ENCODE results near the gene CHST11.
"Not testable (repeated sequence)": the region's sequence is repeated elsewhere in the genome, so short reads cannot be mapped to it uniquely, and the experiment has no call there.

CHST11 gene

DNA sequence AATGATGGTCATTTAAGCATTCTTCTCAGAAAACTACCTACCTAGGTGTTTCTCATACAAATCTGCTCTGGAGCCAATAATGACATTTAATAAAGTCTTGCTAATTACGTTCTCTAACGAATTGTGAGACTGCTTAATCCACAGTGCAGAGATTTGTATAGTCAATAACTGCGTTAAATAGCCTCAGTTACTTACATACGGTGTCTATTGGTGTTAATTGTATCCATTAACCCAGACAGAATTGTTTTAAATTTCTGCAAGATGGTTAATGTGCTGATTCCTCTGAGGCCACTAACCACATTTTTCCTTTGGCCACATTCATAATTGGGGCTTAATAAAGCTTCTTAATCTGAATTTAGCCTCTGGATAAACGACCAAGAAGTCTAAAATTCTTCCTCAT lies 329.6 kb downstream of the CHST11 start:
- no peak for DNase-seq
- in situ Hi-C loops (cut with HindIII; ENCODE audit: low pct_ligation_motif_present, low pct_unique_long_range_greater_than_20kb, low sequenced_read_pairs): no loop called here

DNA sequence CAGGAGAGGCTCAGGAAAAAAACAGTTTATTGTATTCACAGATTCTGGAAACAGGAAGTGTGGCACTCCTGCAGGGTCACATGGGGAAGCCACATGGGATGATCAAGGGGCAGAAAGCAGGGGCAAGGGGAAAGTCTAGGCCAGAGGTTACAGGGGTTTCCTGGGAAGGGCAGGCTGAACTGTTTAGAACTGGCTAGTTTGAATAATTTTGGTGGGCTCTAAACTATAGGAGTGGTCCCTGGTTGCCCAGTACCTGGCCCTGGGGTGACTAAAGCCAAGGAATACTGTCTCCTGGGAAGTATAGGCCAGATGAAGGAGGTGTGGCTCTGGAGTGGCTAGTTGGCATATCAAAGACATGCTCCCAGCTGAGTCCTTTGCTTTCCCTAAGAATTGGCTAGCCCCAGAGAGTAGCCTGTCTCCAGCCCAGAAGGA lies 332.1 kb downstream of the CHST11 start:
- in situ Hi-C loops (cut with HindIII; ENCODE audit: low pct_ligation_motif_present, low pct_unique_long_range_greater_than_20kb, low sequenced_read_pairs): no loop called here
- DNase-seq: no peak

DNA sequence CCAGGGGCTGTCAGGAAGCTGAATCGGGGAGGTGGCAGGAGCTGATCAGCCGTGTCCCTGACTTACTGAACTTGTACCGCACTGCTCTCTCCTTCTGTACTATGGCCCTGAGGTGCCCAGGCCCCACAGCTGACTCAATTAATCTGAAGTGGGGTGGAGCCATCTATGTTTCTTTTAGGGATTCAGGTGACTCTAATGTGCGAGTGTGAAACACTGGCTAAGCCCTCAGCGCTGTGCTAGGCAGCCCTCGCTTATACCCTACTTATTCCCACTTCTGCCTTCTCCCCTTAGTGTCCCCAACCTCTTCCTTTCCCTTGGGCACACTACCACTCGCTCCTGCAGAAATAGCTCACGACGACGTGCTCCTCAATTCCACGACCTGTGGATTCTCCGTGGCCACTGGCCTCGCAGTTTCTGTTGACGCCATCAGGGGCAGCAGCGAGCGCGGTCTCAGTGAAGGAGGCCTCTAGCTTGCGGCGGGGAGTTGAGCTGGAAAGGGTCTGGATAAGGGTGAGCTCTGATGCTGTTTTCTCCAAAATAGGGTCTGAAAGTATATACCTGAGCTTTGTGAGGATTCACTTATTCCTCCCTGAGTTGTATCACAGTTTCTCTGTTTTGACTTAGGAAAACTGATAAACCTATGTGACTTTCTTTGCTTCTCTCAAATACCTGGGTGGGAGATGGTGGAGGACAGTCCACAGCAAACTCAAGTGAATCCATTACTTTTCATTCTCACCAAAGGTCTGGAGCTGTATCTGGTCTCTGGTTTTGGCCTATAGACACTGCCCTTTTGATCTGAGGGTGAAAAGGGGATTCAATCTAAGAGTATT lies 333.8 kb downstream of the CHST11 start:
- in situ Hi-C loops (cut with HindIII; ENCODE audit: low pct_ligation_motif_present, low pct_unique_long_range_greater_than_20kb, low sequenced_read_pairs): no loop called here
- DNase-seq: peak; percentile 45

DNA sequence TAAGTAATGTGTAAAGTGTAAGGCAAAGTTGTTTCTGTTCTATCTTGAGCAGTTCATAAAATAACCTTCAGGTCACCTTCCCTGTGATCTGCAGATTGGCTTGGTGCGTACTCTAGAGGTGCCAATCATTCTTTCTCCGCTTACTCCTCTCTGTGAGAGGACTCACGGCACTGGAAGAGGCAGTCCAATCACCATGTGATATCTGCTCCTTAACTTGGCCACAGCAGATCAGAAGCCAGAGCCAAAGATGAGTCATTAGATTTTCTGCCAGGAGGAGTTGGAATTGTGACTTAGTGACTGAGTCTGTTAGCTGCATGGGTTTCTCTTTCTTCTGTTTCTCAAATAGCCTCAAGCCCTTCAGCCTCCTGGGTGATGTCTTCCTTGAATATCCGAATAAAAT lies 335.8 kb downstream of the CHST11 start:
- peak; percentile 87 for DNase-seq
- in situ Hi-C loops (cut with HindIII; ENCODE audit: low pct_ligation_motif_present, low pct_unique_long_range_greater_than_20kb, low sequenced_read_pairs): no loop called here

DNA sequence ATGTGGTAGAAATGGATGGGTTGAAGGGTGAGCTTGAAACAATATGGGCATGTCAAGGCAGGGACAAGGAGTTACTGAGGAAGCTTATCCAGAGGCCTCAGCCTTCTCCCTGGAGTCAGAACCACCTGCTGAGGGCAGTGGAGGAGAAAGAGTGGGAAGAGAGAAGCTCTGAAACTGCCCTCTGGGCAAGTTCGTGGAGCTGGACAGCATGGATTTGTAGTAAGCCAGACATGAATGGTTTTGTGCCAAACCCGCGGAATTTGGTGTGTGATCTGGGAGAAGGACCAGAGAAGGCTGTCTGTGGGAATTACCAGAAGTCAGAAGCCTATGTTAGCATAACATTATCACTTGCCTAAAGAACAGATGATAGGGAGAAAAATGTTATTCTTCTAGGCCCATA lies 336.5 kb downstream of the CHST11 start:
- in situ Hi-C loops (cut with HindIII; ENCODE audit: low pct_ligation_motif_present, low pct_unique_long_range_greater_than_20kb, low sequenced_read_pairs): no loop called here
- peak; percentile 11 for DNase-seq

DNA sequence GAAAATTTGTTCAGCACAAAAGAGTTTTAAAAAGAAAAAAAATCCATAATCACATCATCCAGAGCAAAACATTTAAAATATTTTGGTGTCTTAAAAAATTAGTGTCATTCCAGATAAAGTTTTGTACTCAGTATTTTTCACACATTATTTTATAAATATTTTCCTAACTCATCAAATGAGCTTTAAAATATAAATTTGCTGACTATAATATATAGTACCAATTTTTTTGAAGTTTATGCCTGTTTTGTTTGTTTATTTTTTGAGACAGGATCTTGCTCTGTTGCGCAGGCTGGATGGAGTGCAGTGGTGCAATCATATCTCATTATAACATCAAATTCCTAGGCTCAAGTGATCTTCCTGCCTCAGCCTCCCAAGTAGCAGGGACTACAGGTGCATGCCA lies 337.2 kb downstream of the CHST11 start:
- DNase-seq: no peak
- in situ Hi-C loops (cut with HindIII; ENCODE audit: low pct_ligation_motif_present, low pct_unique_long_range_greater_than_20kb, low sequenced_read_pairs): no loop called here

DNA sequence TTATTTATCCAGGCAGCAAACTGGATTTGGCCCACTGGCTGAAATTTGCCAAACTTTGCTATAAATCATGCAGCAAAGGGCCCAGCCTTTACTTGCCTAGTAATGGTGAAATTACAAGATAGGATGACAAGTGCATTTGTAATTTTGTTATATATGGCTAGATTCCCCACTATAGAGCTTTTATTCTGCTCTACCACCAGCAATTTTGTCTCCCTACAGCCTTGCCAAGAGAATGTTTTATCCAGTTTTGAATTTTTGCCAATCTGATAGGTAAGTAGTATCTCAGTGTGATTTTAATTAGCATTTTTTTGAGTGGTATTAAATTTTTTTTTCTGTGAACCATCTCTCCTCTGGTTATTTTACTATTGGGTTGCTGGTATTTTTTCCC lies 339.7 kb downstream of the CHST11 start:
- in situ Hi-C loops (cut with HindIII; ENCODE audit: low pct_ligation_motif_present, low pct_unique_long_range_greater_than_20kb, low sequenced_read_pairs): no loop called here
- DNase-seq: no peak

DNA sequence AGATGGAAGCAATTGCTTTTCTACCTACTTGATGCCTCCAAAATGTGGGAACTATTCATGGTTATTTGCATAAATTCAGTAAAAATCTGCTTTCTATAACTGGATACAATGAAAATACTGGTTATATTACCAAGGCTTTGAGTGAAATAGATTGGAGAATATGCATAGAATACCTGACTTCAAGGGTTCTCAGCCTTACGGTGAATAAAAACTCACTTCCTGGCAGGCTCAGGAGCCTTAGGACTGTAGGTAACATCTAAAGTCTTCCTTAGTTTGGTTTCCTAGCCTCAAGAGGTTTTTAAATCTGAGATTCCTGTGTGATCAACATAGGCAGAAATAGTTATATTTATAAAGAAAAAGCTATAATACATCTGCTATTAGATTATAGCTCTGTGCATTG lies 342.7 kb downstream of the CHST11 start:
- no peak for DNase-seq
- in situ Hi-C loops (cut with HindIII; ENCODE audit: low pct_ligation_motif_present, low pct_unique_long_range_greater_than_20kb, low sequenced_read_pairs): no loop called here

DNA sequence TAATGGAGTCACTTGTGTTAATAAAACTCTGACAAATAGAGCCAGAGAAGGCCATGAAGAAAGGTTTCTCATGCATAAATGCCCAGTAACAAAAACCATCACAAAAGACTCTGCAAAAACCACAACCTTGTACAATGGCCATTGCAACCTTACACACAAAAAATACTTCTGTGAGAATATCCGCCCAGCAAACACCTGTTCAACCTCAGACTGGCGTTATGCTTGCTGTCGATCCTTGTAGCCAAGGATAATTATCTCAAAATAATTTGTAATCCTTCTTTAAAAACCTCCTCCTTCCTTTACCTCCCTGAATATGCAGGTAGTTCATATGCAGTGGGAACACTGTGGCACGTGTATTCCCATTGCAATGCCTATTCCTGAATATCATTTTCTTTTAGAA lies 344.3 kb downstream of the CHST11 start:
- in situ Hi-C loops (cut with HindIII; ENCODE audit: low pct_ligation_motif_present, low pct_unique_long_range_greater_than_20kb, low sequenced_read_pairs): no loop called here
- no peak for DNase-seq

DNA sequence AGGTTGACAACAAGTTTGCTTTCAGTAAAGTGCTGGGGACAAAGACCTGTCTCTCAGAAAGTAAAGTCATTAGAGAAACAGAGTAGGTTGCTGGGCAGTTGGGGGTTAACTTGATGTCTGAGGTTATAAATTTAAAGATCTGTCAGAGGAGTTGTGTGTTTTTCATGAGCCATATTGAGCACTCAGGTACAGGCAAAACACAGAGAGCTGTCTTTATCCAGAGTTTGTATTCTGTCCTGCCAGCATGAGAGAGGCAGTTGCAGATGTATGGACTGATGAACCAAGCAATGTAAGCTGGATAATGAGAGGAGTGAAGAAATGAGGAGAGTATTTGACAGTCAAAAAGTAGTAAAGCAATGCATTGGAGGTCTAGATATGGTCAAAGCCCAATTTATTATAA lies 344.7 kb downstream of the CHST11 start:
- in situ Hi-C loops (cut with HindIII; ENCODE audit: low pct_ligation_motif_present, low pct_unique_long_range_greater_than_20kb, low sequenced_read_pairs): no loop called here
- no peak for DNase-seq

DNA sequence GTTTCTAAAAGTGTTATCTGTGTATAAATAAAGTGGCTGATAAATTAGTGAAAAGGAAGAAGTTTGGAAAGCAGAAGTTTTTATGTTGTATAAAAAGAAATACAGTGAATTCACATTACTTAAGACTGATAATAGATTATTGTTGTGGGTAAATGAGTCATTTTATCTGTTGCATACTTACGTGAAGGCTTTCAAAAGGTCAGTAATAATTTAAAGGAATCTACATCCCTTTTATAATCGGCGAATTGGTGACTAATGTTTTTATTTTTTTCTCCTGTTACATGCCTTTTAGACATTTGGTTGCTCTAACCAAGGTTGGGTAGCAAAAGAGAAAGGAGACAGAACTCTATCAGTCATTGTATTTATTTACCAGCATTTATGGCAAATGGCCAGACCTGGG lies 345.5 kb downstream of the CHST11 start:
- DNase-seq: no peak
- in situ Hi-C loops (cut with HindIII; ENCODE audit: low pct_ligation_motif_present, low pct_unique_long_range_greater_than_20kb, low sequenced_read_pairs): no loop called here

DNA sequence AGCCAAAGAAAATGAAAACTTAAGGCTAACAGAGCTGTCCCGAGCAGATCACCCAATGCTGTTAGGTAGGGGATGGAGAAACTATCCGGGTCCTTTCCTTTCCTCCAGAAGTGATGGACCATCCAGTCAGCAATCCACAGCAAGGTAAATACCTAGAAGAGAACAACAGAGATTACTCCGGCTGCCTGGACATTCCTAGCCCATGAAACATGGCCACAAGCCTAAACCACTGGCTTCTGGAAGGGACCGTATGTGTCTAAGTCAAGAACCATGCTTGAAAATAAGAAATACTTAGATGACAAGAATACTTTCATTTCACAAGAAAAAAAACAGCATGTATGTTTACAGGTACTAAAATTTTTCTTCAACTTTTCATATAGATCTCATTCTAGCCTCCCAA lies 348.4 kb downstream of the CHST11 start:
- in situ Hi-C loops (cut with HindIII; ENCODE audit: low pct_ligation_motif_present, low pct_unique_long_range_greater_than_20kb, low sequenced_read_pairs): no loop called here
- peak; percentile 63 for DNase-seq

DNA sequence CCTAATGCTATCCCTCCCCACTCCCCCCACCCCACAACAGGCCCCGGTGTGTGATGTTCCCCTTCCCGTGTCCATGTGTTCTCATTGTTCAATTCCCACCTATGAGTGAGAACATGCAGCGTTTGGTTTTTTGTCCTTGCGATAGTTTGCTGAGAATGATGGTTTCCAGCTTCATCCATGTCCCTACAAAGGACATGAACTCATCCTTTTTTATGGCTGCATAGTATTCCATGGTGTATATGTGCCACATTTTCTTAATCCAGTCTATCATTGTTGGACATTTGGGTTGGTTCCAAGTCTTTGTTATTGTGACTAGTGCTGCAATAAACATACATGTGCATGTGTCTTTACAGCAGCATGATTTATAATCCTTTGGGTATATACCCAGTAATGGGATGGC lies 349.4 kb downstream of the CHST11 start:
- in situ Hi-C loops (cut with HindIII; ENCODE audit: low pct_ligation_motif_present, low pct_unique_long_range_greater_than_20kb, low sequenced_read_pairs); DNase-seq: not testable (repeated sequence)

DNA sequence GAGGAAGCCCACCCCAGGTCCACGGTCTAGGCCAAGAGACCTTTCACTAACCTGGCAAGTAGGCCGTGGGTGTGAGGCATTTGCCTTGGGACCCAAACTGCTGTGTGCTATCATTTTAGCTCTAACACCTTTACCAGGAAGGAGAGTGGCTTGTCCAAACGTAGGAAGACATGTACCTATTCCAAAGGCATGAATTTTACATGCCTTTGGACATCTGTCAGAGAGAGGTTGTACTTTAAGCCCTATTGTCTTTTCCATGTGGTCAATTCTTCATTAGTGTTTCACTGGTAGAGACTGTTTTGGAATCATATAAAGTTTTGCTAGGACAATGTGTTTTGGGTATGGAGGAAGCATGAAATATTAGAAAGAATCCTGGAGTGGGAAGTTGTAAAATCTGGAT lies 352.5 kb downstream of the CHST11 start:
- in situ Hi-C loops (cut with HindIII; ENCODE audit: low pct_ligation_motif_present, low pct_unique_long_range_greater_than_20kb, low sequenced_read_pairs): no loop called here
- DNase-seq: no peak

DNA sequence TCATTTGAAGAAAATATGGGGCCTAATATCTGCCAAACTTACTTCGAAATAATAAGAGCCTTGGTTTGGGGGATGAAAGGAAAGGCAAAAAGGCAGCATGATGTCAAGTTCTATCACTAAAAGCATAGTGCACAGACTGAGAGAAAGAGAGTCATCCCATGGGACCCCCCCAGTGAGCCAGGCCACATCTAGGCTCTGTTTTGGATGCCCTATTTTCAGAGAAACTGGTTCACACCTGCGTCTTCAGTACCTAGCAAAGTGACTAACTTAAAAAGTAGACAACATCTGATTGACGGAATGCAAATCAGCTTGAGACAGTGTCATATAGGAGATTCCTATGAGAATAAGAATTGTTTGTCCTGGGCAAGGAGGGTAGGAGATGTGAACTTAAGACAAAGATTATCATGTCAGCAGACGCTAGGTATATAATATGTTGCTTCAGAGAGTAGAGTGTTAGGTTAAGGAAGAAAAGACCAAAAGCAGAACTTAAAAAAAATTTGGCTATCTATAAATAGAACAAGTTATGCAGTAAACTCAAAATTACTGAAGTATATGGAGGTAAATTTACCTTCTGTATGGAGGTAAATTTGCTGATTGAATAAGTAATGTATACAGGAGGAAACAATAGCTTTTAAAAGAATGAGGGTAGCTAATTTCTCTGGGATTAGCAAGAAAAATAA lies 353.1 kb downstream of the CHST11 start:
- in situ Hi-C loops (cut with HindIII; ENCODE audit: low pct_ligation_motif_present, low pct_unique_long_range_greater_than_20kb, low sequenced_read_pairs): no loop called here
- DNase-seq: no peak

Data from ACHN (cell line).